T-helper 1 cell treated with Interleukin-12 subunit alpha and Interleukin-12 subunit beta and Interleukin-4 antibody, amounts not matched to agents 30 μg/mL and 1 μg/mL, for 36 hours (primary cell): Measurements from ENCODE around the gene PANK4.
"Not testable (repeated sequence)": the region's sequence is repeated elsewhere in the genome, so short reads cannot be mapped to it uniquely, and the experiment has no call there.

Experiments used
- H3K27ac Mint-ChIP-seq: one replicate; pipeline ENCODE4 v1.8.0; 2021; ENCODE audit warnings: mild to moderate bottlenecking, mixed read lengths
- H3K27me3 Mint-ChIP-seq: one replicate; pipeline ENCODE4 v1.8.0; 2021; ENCODE audit warnings: low read depth, mixed read lengths
- H3K36me3 Mint-ChIP-seq: one replicate; pipeline ENCODE4 v1.8.0; 2021; ENCODE audit warnings: low read depth, mixed read lengths
- H3K4me1 Mint-ChIP-seq: one replicate; pipeline ENCODE4 v1.8.0; 2021; ENCODE audit warnings: low read depth, mixed read lengths
- H3K4me3 Mint-ChIP-seq: one replicate; pipeline ENCODE4 v1.8.0; 2021; ENCODE audit warnings: mild to moderate bottlenecking, moderate library complexity, mixed read lengths
- H3K9me3 Mint-ChIP-seq: one replicate; pipeline ENCODE4 v1.8.0; 2021; ENCODE audit warnings: mixed read lengths

PANK4 gene

GRCh38 chr1:2460996-2461751 lies 65.2 kb downstream of the PANK4 start:
- no peak overlapping the region for H3K27ac Mint-ChIP-seq
- no peaks in the 10 kb centered on the region for H3K4me1 Mint-ChIP-seq
- no peaks in the 10 kb centered on the region for H3K9me3 Mint-ChIP-seq
- H3K4me3 Mint-ChIP-seq, result no peak overlapping the region
- H3K27me3 Mint-ChIP-seq, result no peaks in the 10 kb centered on the region
- no peaks in the 10 kb centered on the region for H3K36me3 Mint-ChIP-seq

DNA sequence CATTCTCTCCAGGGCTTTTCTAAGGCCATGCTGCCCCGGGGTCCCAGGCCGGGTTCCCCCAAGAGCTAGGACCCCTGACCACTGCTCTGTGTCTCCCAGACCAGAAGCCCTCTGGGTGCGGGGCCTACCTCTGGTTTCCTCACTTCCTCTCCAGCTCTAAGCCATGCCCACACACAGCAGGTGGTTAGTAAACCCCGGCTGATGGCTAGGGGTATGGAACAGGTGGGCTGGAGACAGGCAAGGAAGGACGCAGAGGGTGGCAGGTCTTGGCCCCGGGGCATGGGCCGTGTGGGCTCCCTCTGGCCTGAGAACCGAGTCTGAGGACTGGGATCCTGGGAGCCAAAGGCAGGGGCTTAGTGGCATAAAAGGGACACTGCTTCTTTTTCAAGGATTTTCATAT lies 66.2 kb downstream of the PANK4 start:
- H3K36me3 Mint-ChIP-seq, result no peaks in the 10 kb centered on the region
- no peaks in the 10 kb centered on the region for H3K4me1 Mint-ChIP-seq
- no peaks in the 10 kb centered on the region for H3K27me3 Mint-ChIP-seq
- no peak overlapping the region for H3K4me3 Mint-ChIP-seq
- no peak overlapping the region for H3K27ac Mint-ChIP-seq
- no peaks in the 10 kb centered on the region for H3K9me3 Mint-ChIP-seq

DNA sequence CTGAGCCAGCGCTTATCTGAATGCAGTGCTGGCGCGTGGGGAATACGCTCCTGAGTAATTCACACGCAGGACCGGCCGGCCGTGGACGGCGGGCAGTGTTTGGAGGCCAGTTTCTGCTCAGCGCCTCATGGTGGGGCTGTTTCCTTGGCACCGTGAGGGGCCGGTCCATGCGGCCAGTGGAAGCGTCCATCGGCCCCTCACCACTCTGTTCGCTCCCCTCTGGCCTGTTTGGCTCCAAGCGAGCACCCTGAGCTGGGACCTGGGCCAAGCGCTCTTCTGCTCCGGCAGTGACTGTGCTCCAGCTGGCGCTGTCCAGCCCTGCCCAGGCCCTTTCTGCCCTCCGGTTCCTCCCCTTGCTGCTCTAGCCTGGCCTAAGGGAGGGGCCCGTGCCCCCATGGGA lies 66.6 kb downstream of the PANK4 start:
- Mint-ChIP-seq H3K36me3 (no peaks in the 10 kb centered on the region), H3K27me3 (no peaks in the 10 kb centered on the region)

DNA sequence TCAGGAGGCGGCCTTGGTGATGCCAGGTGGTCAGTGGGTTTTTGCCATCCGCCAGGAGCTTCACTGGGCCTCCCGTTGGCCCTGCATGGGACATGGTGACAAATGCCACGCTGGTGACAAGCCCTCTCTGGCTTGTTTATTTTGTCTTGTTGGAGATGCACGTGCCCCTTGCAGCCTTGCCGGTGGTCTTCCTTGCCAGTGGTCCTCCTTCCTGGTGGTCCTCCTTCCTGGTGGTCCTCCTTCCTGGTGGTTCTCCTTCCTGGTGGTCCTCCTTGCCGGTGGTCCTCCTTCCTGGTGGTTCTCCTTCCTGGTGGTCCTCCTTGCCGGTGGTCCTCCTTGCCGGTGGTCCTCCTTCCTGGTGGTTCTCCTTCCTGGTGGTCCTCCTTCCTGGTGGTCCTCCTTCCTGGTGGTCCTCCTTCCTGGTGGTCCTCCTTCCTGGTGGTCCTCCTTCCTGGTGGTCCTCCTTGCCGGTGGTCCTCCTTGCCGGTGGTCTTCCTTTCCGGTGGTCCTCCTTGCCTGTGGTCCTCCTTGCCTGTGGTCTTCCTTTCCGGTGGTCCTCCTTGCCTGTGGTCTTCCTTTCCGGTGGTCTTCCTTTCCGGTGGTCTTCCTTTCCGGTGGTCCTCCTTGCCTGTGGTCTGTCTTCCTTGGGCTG lies 67.2 kb downstream of the PANK4 start:
- H3K36me3 Mint-ChIP-seq, H3K9me3 Mint-ChIP-seq, H3K27me3 Mint-ChIP-seq, H3K4me1 Mint-ChIP-seq, H3K27ac Mint-ChIP-seq, H3K4me3 Mint-ChIP-seq: not testable (repeated sequence)

More for the DNA sequence above, 66.6 kb downstream of the PANK4 start:
- Mint-ChIP-seq H3K4me1 (no peaks in the 10 kb centered on the region), H3K27ac (no peak overlapping the region), H3K4me3 (no peak overlapping the region), H3K9me3 (no peaks in the 10 kb centered on the region)

- Mint-ChIP-seq H3K9me3 (no peaks in the 10 kb centered on the region), H3K27me3 (no peaks in the 10 kb centered on the region), H3K4me1 (no peaks in the 10 kb centered on the region), H3K36me3 (no peaks in the 10 kb centered on the region), H3K27ac (no peak overlapping the region), H3K4me3 (no peak overlapping the region)
These were observed 67.7 kb downstream of the PANK4 start for GRCh38 chr1:2458687-2459086.
